Chondrocyte (in vitro differentiated cells): ENCODE data around the gene ENTPD1. TPM values are rescaled to one million over a fixed set of nuclear protein-coding genes. Genes with fewer than 3 reads are reported as not detected.
A peak's percentile ranks its signal among the peaks of the same experiment; 100 is the strongest.

Experiments
- DNase-seq: peaks from one replicate; pipeline ENCODE4 v3.0.0; 2021; ENCODE audit warnings: mixed read lengths, low spot score
- H3K27ac Mint-ChIP-seq: one replicate; pipeline ENCODE4 v1.8.0; 2021; ENCODE audit warnings: mild to moderate bottlenecking, moderate library complexity, mixed read lengths; ENCODE audit not compliant: unreplicated experiment
- H3K27me3 Mint-ChIP-seq: 2 replicates; pipeline ENCODE4 v1.8.0; 2021; ENCODE audit warnings: low read depth, mixed read lengths
- H3K36me3 Mint-ChIP-seq: 2 replicates; pipeline ENCODE4 v1.8.0; 2021; ENCODE audit warnings: low read depth, mixed read lengths
- H3K4me1 Mint-ChIP-seq: 2 replicates; pipeline ENCODE4 v1.8.0; 2021; ENCODE audit warnings: low read depth, mild to moderate bottlenecking, mixed read lengths
- H3K4me3 Mint-ChIP-seq: one replicate; pipeline ENCODE4 v1.8.0; 2021; ENCODE audit warnings: mild to moderate bottlenecking, moderate library complexity, mixed read lengths; ENCODE audit not compliant: unreplicated experiment
- H3K9me3 Mint-ChIP-seq: 2 replicates; pipeline ENCODE4 v1.8.0; 2021; ENCODE audit warnings: low read depth, mixed read lengths
- total RNA-seq: library from RNA; stranded (reverse); gene quantifications from 3 replicates; pipeline ENCODE4 v1.2.1, GENCODE V29; 2021
- TF ChIP-seq, protein P1 (sequence below): fragments of 200-600 bp; sonication (generic); IDR thresholded peaks from 2 replicates; pipeline ENCODE4 v1.5.0; 2021; ENCODE audit warnings: antibody characterized with exemption, mild to moderate bottlenecking, moderate library complexity

Gene ENTPD1
- total RNA-seq, 1 donor from 2014 or later = 5.2 TPM

DNA sequence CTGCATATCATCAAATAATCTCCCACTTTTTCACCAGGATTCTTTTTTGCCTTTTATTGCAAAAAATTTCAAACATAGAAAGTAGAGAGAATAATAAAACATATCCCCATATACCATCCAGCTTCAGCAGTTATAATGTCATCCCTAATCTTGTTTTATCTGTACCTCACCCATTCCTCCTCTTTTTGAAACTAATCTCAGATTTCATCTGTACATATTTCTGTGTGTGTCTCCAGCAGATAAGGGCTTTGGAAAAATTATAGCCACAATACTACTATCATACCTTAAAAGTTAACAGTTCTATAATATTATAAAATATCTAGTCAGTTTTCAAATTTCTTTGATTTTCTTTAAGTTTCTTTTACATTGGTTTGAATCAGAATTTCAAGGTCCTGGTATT lies 7.6 kb upstream of the ENTPD1 start:
- H3K27ac Mint-ChIP-seq = no peak overlapping the region
- TF ChIP-seq, protein P1, sequence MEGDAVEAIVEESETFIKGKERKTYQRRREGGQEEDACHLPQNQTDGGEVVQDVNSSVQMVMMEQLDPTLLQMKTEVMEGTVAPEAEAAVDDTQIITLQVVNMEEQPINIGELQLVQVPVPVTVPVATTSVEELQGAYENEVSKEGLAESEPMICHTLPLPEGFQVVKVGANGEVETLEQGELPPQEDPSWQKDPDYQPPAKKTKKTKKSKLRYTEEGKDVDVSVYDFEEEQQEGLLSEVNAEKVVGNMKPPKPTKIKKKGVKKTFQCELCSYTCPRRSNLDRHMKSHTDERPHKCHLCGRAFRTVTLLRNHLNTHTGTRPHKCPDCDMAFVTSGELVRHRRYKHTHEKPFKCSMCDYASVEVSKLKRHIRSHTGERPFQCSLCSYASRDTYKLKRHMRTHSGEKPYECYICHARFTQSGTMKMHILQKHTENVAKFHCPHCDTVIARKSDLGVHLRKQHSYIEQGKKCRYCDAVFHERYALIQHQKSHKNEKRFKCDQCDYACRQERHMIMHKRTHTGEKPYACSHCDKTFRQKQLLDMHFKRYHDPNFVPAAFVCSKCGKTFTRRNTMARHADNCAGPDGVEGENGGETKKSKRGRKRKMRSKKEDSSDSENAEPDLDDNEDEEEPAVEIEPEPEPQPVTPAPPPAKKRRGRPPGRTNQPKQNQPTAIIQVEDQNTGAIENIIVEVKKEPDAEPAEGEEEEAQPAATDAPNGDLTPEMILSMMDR = no peak
- H3K4me3 Mint-ChIP-seq = no peak overlapping the region
- H3K36me3 Mint-ChIP-seq = no peaks in the 10 kb centered on the region
- no peaks in the 10 kb centered on the region for H3K27me3 Mint-ChIP-seq
- H3K9me3 Mint-ChIP-seq = peaks cover 2% of the 10 kb centered on the region
- DNase-seq = no peak
- H3K4me1 Mint-ChIP-seq = peaks cover under 1% of the 10 kb centered on the region

GRCh38 chr10:95755511-95756004 lies 405 bp upstream of the ENTPD1 start:
- H3K27ac Mint-ChIP-seq = no peak overlapping the region
- H3K27me3 Mint-ChIP-seq = peaks cover 4% of the 10 kb centered on the region
- TF ChIP-seq, protein P1 = no peak
- DNase-seq = no peak
- H3K4me3 Mint-ChIP-seq = peak overlapping the region; percentile 68
- peaks cover 35% of the 10 kb centered on the region for H3K4me1 Mint-ChIP-seq
- H3K36me3 Mint-ChIP-seq = no peaks in the 10 kb centered on the region
- H3K9me3 Mint-ChIP-seq = no peaks in the 10 kb centered on the region

DNA sequence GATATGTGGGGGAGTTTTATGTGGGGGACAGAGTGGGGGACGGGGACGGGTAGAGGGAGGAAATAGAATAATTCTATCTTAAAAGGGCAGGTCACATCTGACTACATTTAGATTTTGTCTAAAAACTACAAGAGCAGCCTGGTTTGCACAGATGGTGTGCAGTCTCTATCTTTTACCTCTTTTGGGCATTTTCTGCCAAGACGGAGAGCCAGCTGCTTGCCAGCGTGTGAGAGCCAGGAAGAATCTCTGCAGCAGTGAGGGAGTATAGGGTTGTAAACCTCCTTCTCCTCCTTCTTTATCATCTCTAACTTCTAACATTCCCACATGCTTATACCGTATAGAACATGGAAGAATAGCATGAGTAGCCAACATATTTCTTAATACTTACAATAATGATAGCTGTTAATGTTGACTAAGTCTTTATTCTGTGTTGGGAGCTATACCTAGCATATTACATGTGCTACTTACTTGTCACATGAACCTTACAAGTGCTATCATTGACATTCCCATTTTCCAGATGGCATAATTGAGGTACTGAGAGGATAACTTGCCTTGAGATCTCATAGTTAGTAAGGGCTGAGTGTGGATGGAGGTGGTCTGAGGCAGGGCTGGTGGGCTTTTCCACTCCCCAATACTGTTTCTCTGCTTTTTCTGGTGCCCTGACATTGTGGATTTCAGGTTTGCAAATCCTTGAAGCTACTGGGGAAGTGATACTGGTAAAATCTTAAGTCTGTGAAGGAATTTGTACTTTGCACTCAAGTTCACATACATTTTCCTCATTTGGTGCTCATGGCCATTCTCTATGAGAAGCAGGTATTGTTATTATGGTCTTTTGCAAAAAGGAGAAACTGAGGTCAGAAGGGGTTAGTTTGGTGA lies 1.1 kb downstream of the ENTPD1 start:
- Mint-ChIP-seq H3K4me3 (peak overlapping the region; percentile 68), H3K4me1 (peaks cover 41% of the 10 kb centered on the region), H3K27ac (no peak overlapping the region), H3K9me3 (no peaks in the 10 kb centered on the region), H3K27me3 (peaks cover 4% of the 10 kb centered on the region), H3K36me3 (no peaks in the 10 kb centered on the region)
- TF ChIP-seq, protein P1 = no peak
- DNase-seq = no peak

DNA sequence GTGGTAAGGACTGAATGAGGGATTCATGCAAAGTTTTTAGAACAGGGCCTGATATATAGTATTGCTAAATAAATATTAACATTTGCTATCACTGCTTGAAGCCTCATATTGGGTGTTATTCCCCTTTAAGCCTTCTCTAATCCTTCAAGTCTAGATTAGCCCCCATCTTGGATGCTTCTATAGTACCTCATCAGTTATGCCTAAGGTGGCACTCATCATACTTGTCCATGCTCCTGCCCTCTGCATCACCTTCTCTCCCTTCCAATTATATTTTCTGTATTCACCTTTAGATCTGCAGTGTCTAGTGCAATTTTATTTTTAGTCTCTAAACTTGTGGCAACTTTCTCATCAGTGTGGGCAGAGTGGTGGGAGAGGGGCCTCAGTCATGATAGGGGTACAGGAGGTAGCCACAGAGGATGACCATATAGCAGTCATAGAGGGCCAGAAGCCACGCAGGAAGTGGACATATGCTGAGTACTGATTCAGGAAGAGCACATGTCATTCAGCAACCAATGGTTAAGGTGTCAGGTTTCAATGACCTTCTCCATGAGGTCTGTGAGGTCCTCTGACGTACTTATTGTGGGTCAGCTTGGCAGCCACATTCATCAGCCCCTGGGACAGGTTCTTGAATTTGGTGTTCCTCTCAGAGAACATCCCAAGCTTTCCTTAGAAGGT lies 2.5 kb downstream of the ENTPD1 start:
- TF ChIP-seq, protein P1 = no peak
- Mint-ChIP-seq H3K27me3 (peaks cover 4% of the 10 kb centered on the region), H3K27ac (no peak overlapping the region), H3K36me3 (no peaks in the 10 kb centered on the region), H3K9me3 (no peaks in the 10 kb centered on the region), H3K4me1 (peaks cover 41% of the 10 kb centered on the region), H3K4me3 (no peak overlapping the region)
- no peak for DNase-seq

DNA sequence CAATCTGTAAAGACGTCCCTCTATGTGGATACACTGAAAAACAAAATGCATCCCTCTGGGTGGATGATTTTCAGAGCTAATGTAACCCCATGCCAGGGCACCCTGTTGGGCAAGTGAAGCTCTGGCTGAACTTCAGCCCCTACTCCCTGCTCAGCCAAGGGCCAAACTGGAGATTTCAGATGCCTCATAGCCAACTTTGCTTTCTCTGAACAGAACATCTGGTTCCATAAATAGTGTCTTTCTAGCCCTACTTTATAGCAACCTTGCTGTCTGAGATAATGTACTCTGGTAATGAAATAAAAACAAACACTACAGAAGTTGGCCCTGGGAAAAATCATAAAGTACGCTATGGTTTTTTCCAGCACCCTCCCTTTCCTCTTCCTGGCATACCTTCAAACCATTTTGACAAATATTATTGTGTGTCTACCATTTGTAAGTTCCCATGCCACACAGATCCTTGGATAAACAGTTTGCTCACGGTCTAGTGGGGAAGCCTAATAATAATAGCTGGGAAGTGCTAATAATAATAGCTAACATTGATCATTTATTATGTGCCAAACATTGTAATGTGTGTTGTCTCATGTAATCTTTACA lies 3.4 kb downstream of the ENTPD1 start:
- peaks cover 41% of the 10 kb centered on the region for H3K4me1 Mint-ChIP-seq
- H3K27ac Mint-ChIP-seq = no peak overlapping the region
- peaks cover 1% of the 10 kb centered on the region for H3K36me3 Mint-ChIP-seq
- peaks cover 4% of the 10 kb centered on the region for H3K27me3 Mint-ChIP-seq
- H3K9me3 Mint-ChIP-seq = peaks cover 2% of the 10 kb centered on the region
- no peak overlapping the region for H3K4me3 Mint-ChIP-seq
- DNase-seq = no peak
- TF ChIP-seq, protein P1 = no peak
